ENCODE data around the gene FOXO4. TPM values are rescaled to one million over a fixed set of nuclear protein-coding genes. Genes with fewer than 3 reads are reported as not detected.

The FOXO4 gene
- total RNA-seq, 2 donors from 2014 or later: 10.9 to 16.5 TPM

GRCh38 chrX:71106427-71106826, 10.8 kb downstream of the FOXO4 start, which contains the start of gene CXorf65:
Gene CXorf65 (minus strand): TSS chrX:71106740. CDS start chrX:71106556, 184 bp downstream.
- Histone ChIP-seq H3K27me3 (no peaks in the 10 kb centered on the region), H3K4me3 (no peak within 1 kb of the TSS), H3K36me3 (replicated peaks in 1 of 2; ENCODE audit: insufficient read depth in 1 of 2, low read depth in 2 of 2) (no peaks in the 10 kb centered on the region), H3K27ac (no peak within 1 kb of the TSS), H3K4me1 (no peaks in the 10 kb centered on the region), H3K9me3 (no peaks in the 10 kb centered on the region)
- intact Hi-C loops (cut with DNase I): no loop called here
- DNase-seq (no peak), ATAC-seq (no peak)
- TF ChIP-seq POLR2A (IDR thresholded peaks at IDR 0.05): no peak
- no peak for TF ChIP-seq CTCF (IDR thresholded peaks at IDR 0.05)
- 83% methylated on average over 1 of the region's 1 CpG; no CpG with 5 or more reads in 1 of the 2 donors for WGBS, 2 donors

- Histone ChIP-seq H3K36me3 (replicated peaks in 1 of 2; ENCODE audit: insufficient read depth in 1 of 2, low read depth in 2 of 2) (no peaks in the 10 kb centered on the region), H3K27me3 (no peaks in the 10 kb centered on the region), H3K4me1 (no peaks in the 10 kb centered on the region), H3K9me3 (no peaks in the 10 kb centered on the region), H3K4me3 (no peak overlapping the region), H3K27ac (no peak overlapping the region)
- DNase-seq (no peak), ATAC-seq (no peak)
- intact Hi-C loops (cut with DNase I): no loop called here
- WGBS, 2 donors: 53 to 83% methylated on average over 4 of the region's 4 CpGs
- TF ChIP-seq CTCF (IDR thresholded peaks at IDR 0.05) (no peak), POLR2A (IDR thresholded peaks at IDR 0.05) (no peak)
Measured at GRCh38 chrX:71107245-71107644, 11.6 kb downstream of the FOXO4 start.

GRCh38 chrX:71107762-71108360, 12.2 kb downstream of the FOXO4 start:
- intact Hi-C loops (cut with DNase I): no loop called here
- 41 to 50% methylated on average over 5 to 9 of the region's 9 CpGs for WGBS, 2 donors
- Histone ChIP-seq H3K4me1 (no peaks in the 10 kb centered on the region), H3K27ac (no peak overlapping the region), H3K27me3 (no peaks in the 10 kb centered on the region), H3K4me3 (no peak overlapping the region), H3K9me3 (no peaks in the 10 kb centered on the region), H3K36me3 (replicated peaks in 1 of 2; ENCODE audit: insufficient read depth in 1 of 2, low read depth in 2 of 2) (no peaks in the 10 kb centered on the region)
- DNase-seq (no peak), ATAC-seq (no peak)
- no peak for TF ChIP-seq POLR2A (IDR thresholded peaks at IDR 0.05)
- TF ChIP-seq CTCF (IDR thresholded peaks at IDR 0.05): no peak

GRCh38 chrX:71109051-71109450, 13.4 kb downstream of the FOXO4 start:
- no peak overlapping the region for H3K27ac ChIP-seq
- WGBS, 2 donors: 85 to 94% methylated on average over 4 to 6 of the region's 6 CpGs
- intact Hi-C loops (cut with DNase I): no loop called here
- no peak for TF ChIP-seq CTCF (IDR thresholded peaks at IDR 0.05)
- no peak for TF ChIP-seq POLR2A (IDR thresholded peaks at IDR 0.05)
- no peaks in the 10 kb centered on the region for H3K4me1 ChIP-seq
- H3K4me3 ChIP-seq: no peak overlapping the region
- no peaks in the 10 kb centered on the region for H3K27me3 ChIP-seq
- H3K36me3 ChIP-seq (replicated peaks in 1 of 2; ENCODE audit: insufficient read depth in 1 of 2, low read depth in 2 of 2): no peaks in the 10 kb centered on the region
- ATAC-seq (no peak), DNase-seq (no peak)
- H3K9me3 ChIP-seq: no peaks in the 10 kb centered on the region
